H1 (cell line): Measurements from ENCODE around the gene SOWAHD. TPM values are rescaled to one million over a fixed set of nuclear protein-coding genes. Genes with fewer than 3 reads are reported as not detected.

ENCODE experiments used
- CTCF ChIA-PET: fragments of 300-600 bp; sonication (Branson Sonifier 250); formaldehyde crosslinking; loops from one replicate; lab custom pipeline; 2021; ENCODE audit not compliant: partially characterized antibody; lab: Charles Lee
- POLR2A ChIA-PET: fragments of 300-600 bp; sonication (Branson Sonifier 250); formaldehyde crosslinking; loops from one replicate; lab custom pipeline; 2021; ENCODE audit warnings: inconsistent platforms; ENCODE audit not compliant: partially characterized antibody; lab: Charles Lee
- DNase-seq, 2 experiments: peaks; one replicate each; pipeline versions ENCODE4 v3.0.0 to v3.0.0-alpha.2; 2010 to 2022; ENCODE audit warnings: low spot score in 2 of 2, low read depth in 1 of 2, mixed read lengths in 1 of 2
- FAIRE-seq: peaks from 2 replicates; lab custom pipeline; 2011; peaks lifted over from hg19 to GRCh38; lab: Jason Lieb, UNC
- H2AFZ ChIP-seq: 2 replicates; pipeline ENCODE4 v1.8.1; 2012; ENCODE audit warnings: low read length, inconsistent platforms
- H2AK5ac ChIP-seq: 2 replicates; pipeline ENCODE4 v1.6.1; 2013; ENCODE audit warnings: low read depth, low read length
- H2BK120ac ChIP-seq: replicated peaks from 2 replicates; pipeline ENCODE3; 2013; ENCODE audit warnings: low read depth, low read length, inconsistent platforms
- H2BK12ac ChIP-seq: 2 replicates; pipeline ENCODE4 v1.6.1; 2013; ENCODE audit warnings: low read depth, low read length
- H2BK15ac ChIP-seq: 2 replicates; pipeline ENCODE4 v1.6.1; 2013; ENCODE audit warnings: low read length
- H2BK20ac ChIP-seq: 2 replicates; pipeline ENCODE4 v1.6.1; 2013; ENCODE audit warnings: low read length
- H2BK5ac ChIP-seq: 2 replicates; pipeline ENCODE4 v1.6.1; 2013; ENCODE audit warnings: low read depth, low read length
- H3K14ac ChIP-seq: 2 replicates; pipeline ENCODE4 v1.6.1; 2013; ENCODE audit warnings: inconsistent platforms; ENCODE audit not compliant: insufficient read length
- H3K18ac ChIP-seq: 2 replicates; pipeline ENCODE4 v1.6.1; 2013; ENCODE audit warnings: low read length; ENCODE audit errors: extremely low read depth
- H3K23ac ChIP-seq: 2 replicates; pipeline ENCODE4 v1.6.1; 2013; ENCODE audit warnings: inconsistent platforms; ENCODE audit not compliant: insufficient read length
- H3K23me2 ChIP-seq: 2 replicates; pipeline ENCODE4 v1.6.1; 2013; ENCODE audit warnings: low read depth, low read length
- H3K27ac ChIP-seq: 2 replicates; pipeline ENCODE4 v1.6.1; 2011; ENCODE audit warnings: low read depth, low read length, inconsistent platforms
- H3K27me3 ChIP-seq, 4 experiments: replicated peaks in 1 of 4; 1 replicate in 1 of 4; 2 replicates in 3 of 4; pipeline versions ENCODE4 v1.6.1 to v1.8.1; 2011 to 2013; ENCODE audit warnings: low read length in 3 of 4, mild to moderate bottlenecking in 3 of 4, inconsistent platforms in 2 of 4, mixed read lengths in 2 of 4, moderate library complexity in 1 of 4; ENCODE audit not compliant: control insufficient read depth in 3 of 4, insufficient read depth in 3 of 4; ENCODE audit errors: extremely low read depth in 1 of 4
- H3K36me3 ChIP-seq, 4 experiments: 2 replicates each; pipeline versions ENCODE4 v1.6.1 to v1.8.1; 2011 to 2013; ENCODE audit warnings: mild to moderate bottlenecking in 4 of 4, low read length in 3 of 4, moderate library complexity in 2 of 4, control low read depth in 1 of 4, inconsistent platforms in 1 of 4; ENCODE audit not compliant: insufficient read depth in 4 of 4, control insufficient read depth in 2 of 4
- H3K4ac ChIP-seq: replicated peaks from 2 replicates; pipeline ENCODE3; 2013; ENCODE audit warnings: low read length, low read depth, mixed read lengths, inconsistent platforms; ENCODE audit not compliant: insufficient read length
- H3K4me1 ChIP-seq, 4 experiments: replicated peaks in 1 of 4; 1 replicate in 1 of 4; 2 replicates in 3 of 4; pipeline versions ENCODE4 v1.6.1 to v1.8.1; 2011 to 2013; ENCODE audit warnings: low read length in 3 of 4, inconsistent platforms in 2 of 4, mixed read lengths in 1 of 4; ENCODE audit not compliant: insufficient read depth in 4 of 4, control insufficient read depth in 3 of 4
- H3K4me2 ChIP-seq, 2 experiments: 2 replicates each; pipeline versions ENCODE4 v1.6.1 to v1.8.1; 2011 to 2013; ENCODE audit warnings: low read depth in 2 of 2, low read length in 2 of 2, control low read depth in 1 of 2, inconsistent platforms in 1 of 2, mild to moderate bottlenecking in 1 of 2; ENCODE audit not compliant: insufficient read depth in 1 of 2
- H3K4me3 ChIP-seq, 4 experiments: fragments of 200-600, 300-600 bp in 1 of 4; sonication (generic), shearing (Covaris generic), sonication (Bioruptor Twin) in 1 of 4; 2 replicates each; pipeline versions ENCODE4 v1.5.1 to v1.8.1; 2011 to 2016; ENCODE audit warnings: low read length in 4 of 4, low read depth in 3 of 4, control low read depth in 2 of 4, inconsistent platforms in 2 of 4, mild to moderate bottlenecking in 2 of 4, mixed read lengths in 1 of 4, moderate library complexity in 1 of 4; ENCODE audit not compliant: insufficient read depth in 2 of 4; ENCODE audit errors: extremely low read depth in 1 of 4
- H3K56ac ChIP-seq: replicated peaks from 2 replicates; pipeline ENCODE3; 2013; ENCODE audit warnings: low read depth, mild to moderate bottlenecking, mixed read lengths, low read length, inconsistent platforms; ENCODE audit not compliant: insufficient read length
- H3K79me1 ChIP-seq: 2 replicates; pipeline ENCODE4 v1.6.1; 2013; ENCODE audit warnings: low read depth, low read length, control low read depth
- H3K79me2 ChIP-seq, 2 experiments: 2 replicates each; pipeline versions ENCODE4 v1.6.1 to v1.8.1; 2012 to 2013; ENCODE audit warnings: low read length in 2 of 2, mild to moderate bottlenecking in 2 of 2, inconsistent platforms in 1 of 2; ENCODE audit not compliant: insufficient read depth in 2 of 2, control insufficient read depth in 1 of 2
- H3K9ac ChIP-seq, 4 experiments: replicated peaks in 1 of 4; 1 replicate in 1 of 4; 2 replicates in 3 of 4; pipeline versions ENCODE4 v1.6.1 to v1.8.1; 2011 to 2013; ENCODE audit warnings: low read depth in 3 of 4, low read length in 3 of 4, control low read depth in 2 of 4, mild to moderate bottlenecking in 2 of 4, moderate library complexity in 2 of 4, inconsistent platforms in 1 of 4; ENCODE audit errors: extremely low read depth in 1 of 4
- H3K9me3 ChIP-seq, 2 experiments: 2 replicates each; pipeline versions ENCODE4 v1.6.1 to v1.8.1; 2012 to 2013; ENCODE audit warnings: mild to moderate bottlenecking in 2 of 2, moderate library complexity in 2 of 2, control low read depth in 1 of 2, inconsistent platforms in 1 of 2, low read depth in 1 of 2, low read length in 1 of 2, mixed read lengths in 1 of 2; ENCODE audit not compliant: insufficient read depth in 2 of 2
- H4K20me1 ChIP-seq, 2 experiments: replicated peaks in 1 of 2; 2 replicates each; pipeline versions ENCODE3 to v1.8.1; 2011 to 2013; ENCODE audit warnings: inconsistent platforms in 2 of 2, low read length in 2 of 2, mild to moderate bottlenecking in 1 of 2; ENCODE audit not compliant: insufficient read depth in 2 of 2, control insufficient read depth in 1 of 2
- H4K5ac ChIP-seq: 2 replicates; pipeline ENCODE4 v1.6.1; 2013; ENCODE audit warnings: low read length, low read depth, mixed read lengths, inconsistent platforms; ENCODE audit not compliant: insufficient read length
- H4K8ac ChIP-seq: 2 replicates; pipeline ENCODE4 v1.8.0; 2013; ENCODE audit warnings: mild to moderate bottlenecking, moderate library complexity, low read length, inconsistent platforms; ENCODE audit not compliant: insufficient read depth; ENCODE audit errors: extremely low read depth
- H4K91ac ChIP-seq: replicated peaks from 2 replicates; pipeline ENCODE3; 2013; ENCODE audit warnings: low read length, mixed read lengths, inconsistent platforms; ENCODE audit not compliant: insufficient read length
- CBX8 ChIP-seq: fragments of 300-800, 300-1000 bp; sonication (generic); IDR thresholded peaks from 2 replicates; pipeline ENCODE4 v1.7.1; 2016; ENCODE audit warnings: low read depth, low read length, borderline replicate concordance
- CEBPB ChIP-seq: IDR thresholded peaks from 2 replicates; pipeline ENCODE4 v1.6.1; 2012; ENCODE audit warnings: low read depth, low read length
- EP300 ChIP-seq, 2 experiments: IDR thresholded peaks; 1 replicate in 1 of 2; 2 replicates in 1 of 2; pipeline ENCODE4 v1.6.1; 2011 to 2012; ENCODE audit warnings: low read depth in 2 of 2, low read length in 2 of 2, mild to moderate bottlenecking in 2 of 2, borderline replicate concordance in 1 of 2, inconsistent platforms in 1 of 2, moderate library complexity in 1 of 2
- GTF2F1 ChIP-seq: IDR thresholded peaks from 2 replicates; pipeline ENCODE4 v1.6.1; 2012; ENCODE audit warnings: low read depth, low read length, improper control_type of control experiment, borderline replicate concordance
- HDAC2 ChIP-seq, 2 experiments: fragments of 300-600 bp in 1 of 2; sonication (generic) in 1 of 2; IDR thresholded peaks; 2 replicates each; pipeline ENCODE4 v1.6.1; 2011 to 2012; ENCODE audit warnings: low read depth in 2 of 2, low read length in 2 of 2, mild to moderate bottlenecking in 2 of 2, moderate library complexity in 2 of 2, borderline replicate concordance in 1 of 2, inconsistent platforms in 1 of 2
- POU5F1 ChIP-seq: IDR thresholded peaks from 2 replicates; pipeline ENCODE4 v1.6.1; 2011; ENCODE audit warnings: low read depth, mild to moderate bottlenecking, low read length, moderate library complexity
- SAP30 ChIP-seq: fragments of 300-600 bp; sonication (generic); IDR thresholded peaks from 2 replicates; pipeline ENCODE4 v1.7.1; 2012; ENCODE audit warnings: low read length, moderate library complexity, mild to moderate bottlenecking, inconsistent platforms; ENCODE audit not compliant: insufficient read depth, insufficient replicate concordance
- SIRT6 ChIP-seq: IDR thresholded peaks from one replicate; pipeline ENCODE4 v1.7.1; 2012; ENCODE audit warnings: low read length, inconsistent platforms
- SRF ChIP-seq: IDR thresholded peaks from 2 replicates; pipeline ENCODE4 v1.6.1; 2011; ENCODE audit warnings: mild to moderate bottlenecking, low read depth, low read length, moderate library complexity
- SUZ12 ChIP-seq: fragments of 200-600 bp; sonication (generic); IDR thresholded peaks from 2 replicates; pipeline ENCODE4 v1.6.1; 2012; ENCODE audit warnings: mild to moderate bottlenecking, inconsistent platforms, low read length, moderate library complexity, mixed read lengths
- TAF1 ChIP-seq: IDR thresholded peaks from 2 replicates; pipeline ENCODE4 v1.6.1; 2011; ENCODE audit warnings: mild to moderate bottlenecking, low read depth, low read length
- TBP ChIP-seq: IDR thresholded peaks from 2 replicates; pipeline ENCODE4 v1.6.1; 2011; ENCODE audit warnings: low read depth, low read length, improper control_type of control experiment
- YY1 ChIP-seq: IDR thresholded peaks from 2 replicates; pipeline ENCODE4 v1.6.1; 2011; ENCODE audit warnings: low read depth, mild to moderate bottlenecking, low read length
- WGBS, 2 experiments: shearing (Covaris generic) in 1 of 2; methylation state at CpG; one replicate each; pipeline versions ENCODE4 v1.1.6 to v1.1.7; 2013 to 2015; ENCODE audit warnings: low lambda C conversion rate in 2 of 2, mixed read lengths in 2 of 2, inconsistent platforms in 1 of 2, low coverage in 1 of 2, missing lambda C conversion rate in 1 of 2; ENCODE audit not compliant: insufficient replicate concordance in 2 of 2, insufficient coverage in 1 of 2, insufficient read length in 1 of 2; ENCODE audit errors: extremely low coverage in 1 of 2, missing lambda C conversion rate in 1 of 2; 5-methylcytosine and 5-hydroxymethylcytosine counted together
- polyA plus RNA-seq, 7 experiments: library from polyadenylated mRNA; depleted of rRNA in 3 of 7; stranded (reverse) in 5 of 7; unstranded in 2 of 7; fragments of >200 nt in 5 of 7; fragments of 200-250 nt in 2 of 7; gene quantifications; 1 replicate in 5 of 7; 2 replicates in 1 of 7; 4 replicates in 1 of 7; pipeline versions ENCODE4 v1.2.1 to v1.2.3, GENCODE V29; 2011 to 2013; ENCODE audit warnings: missing spikeins in 2 of 7, mixed read lengths in 2 of 7
- total RNA-seq: library from RNA; stranded (reverse); fragmentation: NEBNext Ultra II Directional; extraction: Animal tissue kit (Norgen Biotek cat#: 25700); gene quantifications from 2 replicates; pipeline ENCODE4 v1.2.1, GENCODE V29; 2021

Gene SOWAHD
- total and polyA plus RNA-seq, 2 of the 8 experiments (the other 6 are each of a cell fraction or from before 2014, with no cell fraction given), result 1.7 to 2.9 TPM

GRCh38 chrX:119735467-119735866 lies 22.9 kb upstream of the SOWAHD start:
- POLR2A ChIA-PET, result interaction anchor here (1.0 kb wide), 1 partner anchor 22 kb away, joined by 4 read pairs; no protein-coding TSS in a partner anchor
- CTCF ChIA-PET, result interaction anchor here (0.6 to 1.8 kb wide), 11 partner anchors 9 to 148 kb away, joined by 3 to 6 read pairs (median 3); no protein-coding TSS in a partner anchor
- Histone ChIP-seq H3K27ac (no peak overlapping the region), H2AK5ac (no peak overlapping the region), H3K9ac (no peak overlapping the region), H3K79me1 (no peaks in the 10 kb centered on the region), H3K4ac (no peak overlapping the region), H3K4me2 (no peak overlapping the region), H2BK120ac (no peak overlapping the region), H2BK5ac (no peak overlapping the region), H3K14ac (no peak overlapping the region), H2BK15ac (no peak overlapping the region), H3K79me2 (no peaks in the 10 kb centered on the region), H4K8ac (no peak overlapping the region), H2BK12ac (no peak overlapping the region), H3K4me1 (no peaks in the 10 kb centered on the region), H3K36me3 (no peaks in the 10 kb centered on the region), H3K18ac (no peak overlapping the region), H4K20me1 (no peaks in the 10 kb centered on the region), H3K27me3 (no peaks in the 10 kb centered on the region), H4K5ac (no peak overlapping the region), H3K56ac (no peak overlapping the region), H3K9me3 (no peaks in the 10 kb centered on the region), H3K23me2 (no peaks in the 10 kb centered on the region), H4K91ac (no peak overlapping the region), H3K23ac (no peak overlapping the region), H2AFZ (no peak overlapping the region), H3K4me3 (no peak overlapping the region), H2BK20ac (no peak overlapping the region)
- DNase-seq (no peak), FAIRE-seq (no peak)
- WGBS, 2 experiments, result 95% methylated on average over 5 of the region's 6 CpGs; no CpG with 5 or more reads in 1 of the 2 experiments
- TF ChIP-seq SIRT6 (no peak), HDAC2 (IDR thresholded peaks at IDR 0.05; ENCODE audit: borderline replicate concordance in 1 of 2, low read depth in 2 of 2, low read length in 2 of 2) (no peak), EP300 (IDR thresholded peaks at IDR 0.05; ENCODE audit: borderline replicate concordance in 1 of 2, low read depth in 2 of 2, low read length in 2 of 2) (no peak), GTF2F1 (no peak), CBX8 (no peak), SUZ12 (no peak), YY1 (no peak), TAF1 (no peak), TBP (no peak), CEBPB (no peak), SRF (no peak), POU5F1 (no peak), SAP30 (no peak)
